Heart left ventricle (tissue), 16 donors: ENCODE data around the gene CLNK. TPM values are rescaled to one million over a fixed set of nuclear protein-coding genes. Genes with fewer than 3 reads are reported as not detected.

Experiments
- ATAC-seq, 4 donors: fragments of 200-7000 bp; cut with Tn5 transposase; one replicate each; pipeline ENCODE4 v1.9.1; 2020 to 2022; ENCODE audit warnings: moderate library complexity in 4 of 4, mild to moderate bottlenecking in 3 of 4, moderate number of reproducible peaks in 1 of 4
- DNase-seq, 5 donors: peaks; one replicate each; pipeline ENCODE4 v3.0.0-alpha.2; 2020
- H3K27ac ChIP-seq, 12 donors: fragments of 200-600 bp; sonication (generic) in 4 of 12; one replicate each; pipeline versions ENCODE4 v1.5.0 to v1.8.0; 2016 to 2022; ENCODE audit warnings: mild to moderate bottlenecking in 2 of 12
- H3K27me3 ChIP-seq, 9 donors: fragments of 200-600 bp; sonication (generic) in 2 of 9; one replicate each; pipeline versions ENCODE4 v1.5.1 to v1.8.0; 2016 to 2022; ENCODE audit warnings: mild to moderate bottlenecking in 3 of 9
- H3K36me3 ChIP-seq, 9 donors: fragments of 200-600 bp; sonication (generic) in 2 of 9; one replicate each; pipeline versions ENCODE4 v1.5.0 to v1.8.0; 2018 to 2022; ENCODE audit warnings: mild to moderate bottlenecking in 2 of 9
- H3K4me1 ChIP-seq, 12 donors: fragments of 200-600 bp; sonication (generic) in 4 of 12; one replicate each; pipeline versions ENCODE4 v1.5.0 to v1.8.0; 2016 to 2022; ENCODE audit warnings: mild to moderate bottlenecking in 3 of 12
- H3K4me3 ChIP-seq, 12 donors: fragments of 200-600 bp; sonication (generic) in 4 of 12; one replicate each; pipeline versions ENCODE4 v1.5.0 to v1.8.0; 2017 to 2022; ENCODE audit warnings: mild to moderate bottlenecking in 9 of 12, moderate library complexity in 4 of 12
- H3K9me3 ChIP-seq, 12 donors: fragments of 200-600 bp; sonication (generic) in 4 of 12; one replicate each; pipeline versions ENCODE4 v1.5.0 to v1.8.0; 2016 to 2022; ENCODE audit warnings: mild to moderate bottlenecking in 1 of 12
- CTCF ChIP-seq, 12 donors: fragments of 200-600 bp; sonication (generic) in 4 of 12; IDR thresholded peaks; one replicate each; pipeline versions ENCODE4 v1.5.0 to v1.8.0; 2018 to 2022; ENCODE audit warnings: antibody characterized with exemption in 12 of 12, mild to moderate bottlenecking in 5 of 12
- POLR2A ChIP-seq, 2 donors: fragments of 450-650 bp; IDR thresholded peaks; one replicate each; pipeline ENCODE4 v1.6.1; 2017; ENCODE audit warnings: antibody characterized with exemption in 2 of 2, mild to moderate bottlenecking in 2 of 2, moderate library complexity in 2 of 2
- WGBS, 4 donors: extraction: QIAGEN DNeasy Blood & Tissue Kit in 2 of 4; methylation state at CpG; one replicate each; pipeline versions ENCODE4 v1.1.5 to v1.1.7; 2013 to 2018; 5-methylcytosine and 5-hydroxymethylcytosine counted together
- intact Hi-C, 10 donors: fragments of 100-400 bp; cut with DNase I; formaldehyde crosslinking; loops; one replicate each; pipeline versions ENCODE4 v1.11.1 to v1.14.2; 2022
- polyA plus RNA-seq, 2 donors: library from polyadenylated mRNA; stranded (reverse); fragments of 200-250 nt; gene quantifications; one replicate each; pipeline ENCODE4 v1.2.3, GENCODE V29; 2013
- total RNA-seq, 9 donors: library from RNA; depleted of rRNA in 2 of 9; stranded (reverse); fragments of >200 nt in 2 of 9; fragmentation: NEBNext Ultra II Directional in 3 of 9; extraction: Animal tissue kit (Norgen Biotek cat#: 25700) in 3 of 9; gene quantifications; one replicate each; pipeline versions ENCODE4 v1.1.0 to v1.2.4, GENCODE V29; 2016 to 2023
- donor health status: ischemic (EF 13 %, LVEDD 7.1; RV severe dilation, severe dysfunction).
- donor health status: healthy with polysubstance abuse.
- donor health status: DM: no; HTN: yes; CAD: no.
- donor health status: DM: no; HTN: no; CAD: no.
- donor health status: ischemic (EF 25% LVEDD 6.9; RV normal size, moderate dysfunction).
- donor health status: ischemic (EF 25% LVEDD 5.7; RV mildly dilated, moderate dysfunction).
- donor health status: healthy.
- donor health status: DM: yes; HTN: yes; CAD: no.
- donor health status: ischemic (EF 35%, LVEDD 5.7; RV mildly dilated, moderate dysfunction).
- donor health status: nonischemic (EF 11% LVEDD 7.7; RV severe dilation, severe dysfunction).
- donor health status: DM: yes; HTN: yes; CAD: no.
- donor health status: PGD.
- donor health status: ischemic (EF 29% LVEDD 5.4; RV normal size, mild dysfunction).
- donor health status: nonischemic (EF 23%, LVEDD 6.1; RV moderate dilation, normal function).

The CLNK gene
- total and polyA plus RNA-seq, 11 donors = 0.01 to 0.16 (median 0.11) TPM; not detected in 8

- H3K4me1 ChIP-seq = peaks cover 0 to 29% (median 9%) of the 10 kb centered on the region in 12 donors
- ATAC-seq = peak in 3 of 4 donors; percentile 66 to 72 (median 70)
- peaks cover 0 to 32% (median 25%) of the 10 kb centered on the region in 9 donors for H3K36me3 ChIP-seq
- intact Hi-C loops = loop anchor here in 4 of 10 donors (5.0 to 10.0 kb wide), 5 partner anchors 68 to 294 kb away; no protein-coding TSS in a partner anchor
- H3K9me3 ChIP-seq = peaks cover 0 to under 1% (median 0%) of the 10 kb centered on the region in 12 donors
- peaks cover 2 to 31% (median 13%) of the 10 kb centered on the region in 9 donors for H3K27me3 ChIP-seq
- peak overlapping the region; percentile 45 to 79 (median 62) for H3K4me3 ChIP-seq
- no peak for TF ChIP-seq POLR2A (IDR thresholded peaks at IDR 0.05)
- TF ChIP-seq CTCF (IDR thresholded peaks at IDR 0.05) = no peak
- peak; percentile 56 to 74 (median 70) for DNase-seq
- H3K27ac ChIP-seq = peak overlapping the region in 11 of 12 donors; percentile 21 to 70 (median 53)
- WGBS, 4 donors = 2 to 6% (median 4%) methylated on average over 27 to 96 of the region's 96 CpGs
Observed at GRCh38 chr4:10456595-10457254, 227.8 kb downstream of the CLNK start.

- 36 to 52% (median 46%) methylated on average over 11 of the region's 11 CpGs for WGBS, 4 donors
- no peak for TF ChIP-seq CTCF (IDR thresholded peaks at IDR 0.05)
- no peak for TF ChIP-seq POLR2A (IDR thresholded peaks at IDR 0.05)
- H3K9me3 ChIP-seq = peaks cover 0 to 5% (median 0%) of the 10 kb centered on the region in 12 donors
- H3K4me1 ChIP-seq = peaks cover 0 to 26% (median 8%) of the 10 kb centered on the region in 12 donors
- peak overlapping the region in 7 of 12 donors; percentile 16 to 70 (median 51) for H3K27ac ChIP-seq
- ATAC-seq = no peak
- no peak for DNase-seq
- H3K27me3 ChIP-seq = peaks cover 0 to 26% (median 8%) of the 10 kb centered on the region in 9 donors
- peak overlapping the region; percentile 45 to 79 (median 62) for H3K4me3 ChIP-seq
- intact Hi-C loops = loop anchor here in 4 of 10 donors (5.0 to 10.0 kb wide), 5 partner anchors 69 to 294 kb away; no protein-coding TSS in a partner anchor
- peaks cover 0 to 37% (median 27%) of the 10 kb centered on the region in 9 donors for H3K36me3 ChIP-seq
Observed at GRCh38 chr4:10456260-10456594, 228.3 kb downstream of the CLNK start.

- no peak for DNase-seq
- peaks cover 0 to 8% (median 0%) of the 10 kb centered on the region in 12 donors for H3K9me3 ChIP-seq
- no peak overlapping the region for H3K27ac ChIP-seq
- WGBS, 4 donors = 91 to 100% (median 98%) methylated on average over 2 of the region's 2 CpGs
- H3K4me3 ChIP-seq = no peak overlapping the region
- ATAC-seq = no peak
- peaks cover 0 to 21% (median 7%) of the 10 kb centered on the region in 12 donors for H3K4me1 ChIP-seq
- intact Hi-C loops = loop anchor here in 4 of 10 donors (5.0 to 10.0 kb wide), 5 partner anchors 70 to 293 kb away; no protein-coding TSS in a partner anchor
- no peak for TF ChIP-seq CTCF (IDR thresholded peaks at IDR 0.05)
- TF ChIP-seq POLR2A (IDR thresholded peaks at IDR 0.05) = no peak
- peaks cover 0 to 16% (median 0%) of the 10 kb centered on the region in 9 donors for H3K27me3 ChIP-seq
- peaks cover 0 to 48% (median 33%) of the 10 kb centered on the region in 9 donors for H3K36me3 ChIP-seq
Observed at GRCh38 chr4:10455133-10455532, 229.4 kb downstream of the CLNK start.

- ATAC-seq = no peak
- 80 to 89% (median 87%) methylated on average over 6 of the region's 6 CpGs for WGBS, 4 donors
- Histone ChIP-seq H3K4me3 (no peak overlapping the region), H3K36me3 (peaks cover 0 to 52% (median 36%) of the 10 kb centered on the region in 9 donors), H3K4me1 (peaks cover 0 to 21% (median 7%) of the 10 kb centered on the region in 12 donors), H3K9me3 (peaks cover 0 to 12% (median 0%) of the 10 kb centered on the region in 12 donors), H3K27me3 (peaks cover 0 to 12% (median 0%) of the 10 kb centered on the region in 9 donors), H3K27ac (no peak overlapping the region)
- TF ChIP-seq POLR2A (IDR thresholded peaks at IDR 0.05) = no peak
- TF ChIP-seq CTCF (IDR thresholded peaks at IDR 0.05) = no peak
- intact Hi-C loops = loop anchor here in 4 of 10 donors (5.0 to 10.0 kb wide), 5 partner anchors 70 to 292 kb away; no protein-coding TSS in a partner anchor
- no peak for DNase-seq
Observed at GRCh38 chr4:10454726-10455125, 229.8 kb downstream of the CLNK start.
